NCI-H2171 treated with DMSO at 0.1 percent for 48 hours (cell line): ENCODE measurements around the gene ADGRF1.
"Not testable (repeated sequence)": the region's sequence is repeated elsewhere in the genome, so short reads cannot be mapped to it uniquely, and the experiment has no call there.

Experiments
- DNase-seq: peaks from one replicate; lab custom pipeline; 2025; lab: John Stamatoyannopoulos, UW

The ADGRF1 gene

GRCh38 chr6:47042275-47042791 is at the start of gene ADGRF1:
Gene ADGRF1, minus strand, starts transcription at chr6:47042332. Its CDS starts 13,271 bp downstream, at chr6:47029061.
- peak; percentile 37 for DNase-seq

- DNase-seq, result no peak
These were observed 48.7 kb upstream of the ADGRF1 start for GRCh38 chr6:47090881-47091280.

- not testable (repeated sequence) for DNase-seq
These were observed 47.3 kb upstream of the ADGRF1 start for GRCh38 chr6:47089473-47089872.

GRCh38 chr6:47086051-47086770 is 44.1 kb upstream of the ADGRF1 start:
- DNase-seq, result no peak

- DNase-seq, result no peak
These were observed 42.5 kb upstream of the ADGRF1 start for GRCh38 chr6:47084610-47085009.

- DNase-seq, result peak; percentile 23
These were observed 41.5 kb upstream of the ADGRF1 start for GRCh38 chr6:47083586-47084047.

GRCh38 chr6:47080083-47080596 is 38.0 kb upstream of the ADGRF1 start:
- DNase-seq, result peak; percentile 49

- DNase-seq, result no peak
These were observed 37.5 kb upstream of the ADGRF1 start for GRCh38 chr6:47079638-47080037.

GRCh38 chr6:47078991-47079390 is 36.9 kb upstream of the ADGRF1 start:
- no peak for DNase-seq

- no peak for DNase-seq
These were observed 34.6 kb upstream of the ADGRF1 start for GRCh38 chr6:47076422-47077344.

GRCh38 chr6:47075741-47076421 is 33.7 kb upstream of the ADGRF1 start:
- DNase-seq, result no peak

GRCh38 chr6:47075168-47075567 is 33.0 kb upstream of the ADGRF1 start:
- no peak for DNase-seq

- no peak for DNase-seq
These were observed 31.3 kb upstream of the ADGRF1 start for GRCh38 chr6:47073125-47074110.

- DNase-seq, result no peak
These were observed 30.5 kb upstream of the ADGRF1 start for GRCh38 chr6:47072667-47073066.

- DNase-seq, result peak; percentile 82
These were observed 29.5 kb upstream of the ADGRF1 start for GRCh38 chr6:47071681-47072080.

- no peak for DNase-seq
These were observed 28.3 kb upstream of the ADGRF1 start for GRCh38 chr6:47070461-47070860.

GRCh38 chr6:47069156-47069555 is 27.0 kb upstream of the ADGRF1 start:
- peak; percentile 27 for DNase-seq

GRCh38 chr6:47066418-47066817 is 24.3 kb upstream of the ADGRF1 start:
- no peak for DNase-seq

GRCh38 chr6:47064274-47064673 is 22.1 kb upstream of the ADGRF1 start:
- DNase-seq, result no peak

GRCh38 chr6:47062346-47062745 is 20.2 kb upstream of the ADGRF1 start:
- no peak for DNase-seq
